HCT116 (cell line): Measurements from ENCODE around the gene PPY. TPM values are rescaled to one million over a fixed set of nuclear protein-coding genes. Genes with fewer than 3 reads are reported as not detected.

ENCODE experiments used
- ATAC-seq: fragments of 200-7000 bp; cut with Tn5 transposase; 2 replicates; pipeline ENCODE4 v1.9.1; 2020; ENCODE audit warnings: mild to moderate bottlenecking, moderate library complexity
- BruUV-seq: library from RNA; stranded (reverse); fragments of 400-500 nt; replicated peaks from 2 replicates; lab custom pipeline; 2021; lab: Mats Ljungman, UMichigan
- CTCF ChIA-PET: fragments of 300-600 bp; sonication (Branson Sonifier 250); formaldehyde crosslinking; loops from one replicate; lab custom pipeline; 2021; ENCODE audit warnings: antibody characterized with exemption; lab: Charles Lee
- POLR2A ChIA-PET: fragments of 300-600, 350-600 bp; sonication (Branson Sonifier 250); formaldehyde crosslinking; loops from one replicate; lab custom pipeline; 2021; ENCODE audit warnings: antibody characterized with exemption; lab: Charles Lee
- RAD21 ChIA-PET, 2 experiments: fragments of 300-600 bp; sonication (Branson Sonifier 250); formaldehyde crosslinking; loops; one replicate each; lab custom pipeline; 2023; ENCODE audit warnings: low total read pairs in 2 of 2; ENCODE audit not compliant: uncharacterized antibody in 2 of 2, unreplicated experiment in 2 of 2, low non-redundant PET in 1 of 2; lab: Charles Lee
- DNase-seq: peaks from one replicate; pipeline ENCODE4 v3.0.0-alpha.2; 2010; ENCODE audit warnings: low read depth, low spot score
- H2AFZ ChIP-seq: fragments of 200-600 bp; shearing (Covaris generic), sonication (generic); 2 replicates; pipeline ENCODE4 v1.6.1; 2017; ENCODE audit warnings: low read depth, mixed run types, mixed read lengths, antibody characterized with exemption, low read length; ENCODE audit not compliant: poor library complexity, severe bottlenecking
- H3K27ac ChIP-seq: 2 replicates; pipeline ENCODE4 v1.5.1; 2012; ENCODE audit warnings: low read depth, low read length
- H3K27me3 ChIP-seq: fragments of 200-600 bp; sonication (generic); 2 replicates; pipeline ENCODE4 v1.6.1; 2016; ENCODE audit warnings: mixed run types, low read length, mixed read lengths; ENCODE audit not compliant: insufficient read depth
- H3K36me3 ChIP-seq, 2 experiments: fragments of 200-500 bp in 1 of 2; fragments of 200-600 bp in 1 of 2; sonication (Bioruptor generic) in 1 of 2; sonication (generic) in 1 of 2; 2 replicates each; pipeline versions ENCODE4 v1.5.1 to v1.6.1; 2014 to 2016; ENCODE audit warnings: low read length in 2 of 2, inconsistent platforms in 1 of 2, mixed read lengths in 1 of 2, mixed run types in 1 of 2; ENCODE audit not compliant: insufficient read depth in 2 of 2, control insufficient read depth in 1 of 2
- H3K4me1 ChIP-seq, 2 experiments: fragments of 200-600 bp in 1 of 2; sonication (generic) in 1 of 2; 2 replicates each; pipeline versions ENCODE4 v1.5.1 to v1.6.1; 2012 to 2017; ENCODE audit warnings: low read length in 2 of 2, inconsistent platforms in 1 of 2, mild to moderate bottlenecking in 1 of 2, mixed read lengths in 1 of 2, mixed run types in 1 of 2, moderate library complexity in 1 of 2; ENCODE audit not compliant: insufficient read depth in 2 of 2, control insufficient read depth in 1 of 2
- H3K4me2 ChIP-seq: fragments of 200-600 bp; sonication (generic); 2 replicates; pipeline ENCODE4 v1.6.1; 2017; ENCODE audit warnings: mixed run types, low read length, mixed read lengths
- H3K4me3 ChIP-seq, 2 experiments: fragments of 200-600 bp in 1 of 2; sonication (generic) in 1 of 2; replicated peaks in 1 of 2; 2 replicates each; pipeline ENCODE4 v1.5.1; 2011 to 2016; ENCODE audit warnings: low read length in 2 of 2, control low read depth in 1 of 2, low read depth in 1 of 2, mild to moderate bottlenecking in 1 of 2, mixed read lengths in 1 of 2, mixed run types in 1 of 2
- H3K79me2 ChIP-seq: fragments of 200-600 bp; sonication (generic); 2 replicates; pipeline ENCODE4 v1.6.1; 2017; ENCODE audit warnings: mild to moderate bottlenecking, mixed run types, low read length, moderate library complexity, mixed read lengths; ENCODE audit not compliant: insufficient read depth
- H3K9ac ChIP-seq: fragments of 200-600 bp; sonication (generic); 2 replicates; pipeline ENCODE4 v1.6.1; 2016; ENCODE audit warnings: low read length, mixed read lengths
- H3K9me2 ChIP-seq: fragments of 200-600 bp; sonication (generic), shearing (Covaris generic); 2 replicates; pipeline ENCODE4 v1.6.1; 2017; ENCODE audit warnings: mixed run types, mild to moderate bottlenecking, moderate library complexity; ENCODE audit not compliant: insufficient read depth
- H3K9me3 ChIP-seq, 2 experiments: fragments of 200-500 bp in 1 of 2; fragments of 200-600 bp in 1 of 2; sonication (Bioruptor generic) in 1 of 2; sonication (generic) in 1 of 2; 2 replicates each; pipeline ENCODE4 v1.6.1; 2014 to 2017; ENCODE audit warnings: low read length in 2 of 2, mixed read lengths in 2 of 2, inconsistent platforms in 1 of 2, low read depth in 1 of 2, mild to moderate bottlenecking in 1 of 2, mixed run types in 1 of 2, moderate library complexity in 1 of 2; ENCODE audit not compliant: control insufficient read depth in 1 of 2, insufficient read depth in 1 of 2
- H4K20me1 ChIP-seq: fragments of 200-600 bp; sonication (generic), shearing (Covaris generic); 2 replicates; pipeline ENCODE4 v1.6.1; 2017; ENCODE audit warnings: mixed run types, mild to moderate bottlenecking, moderate library complexity; ENCODE audit not compliant: insufficient read depth
- ATF3 ChIP-seq: IDR thresholded peaks from 2 replicates; pipeline ENCODE4 v1.6.1; 2012
- CBX3 ChIP-seq: IDR thresholded peaks from 2 replicates; pipeline ENCODE4 v1.6.1; 2012; ENCODE audit warnings: low read depth
- CEBPB ChIP-seq: IDR thresholded peaks from 2 replicates; pipeline ENCODE4 v1.6.1; 2012; ENCODE audit warnings: low read depth
- CTCF ChIP-seq, 3 experiments: fragments of 200-600 bp in 1 of 3; sonication (generic) in 1 of 3; IDR thresholded peaks in 2 of 3; conservative IDR thresholded peaks in 1 of 3; 2 replicates each; pipeline ENCODE4 v1.5.1; 2012 to 2017; ENCODE audit warnings: low read depth in 2 of 3, low read length in 2 of 3, antibody characterized with exemption in 1 of 3, borderline replicate concordance in 1 of 3, control low read depth in 1 of 3, mild to moderate bottlenecking in 1 of 3, mixed read lengths in 1 of 3, mixed run types in 1 of 3, moderate library complexity in 1 of 3; ENCODE audit not compliant: insufficient read depth in 1 of 3
- EGR1 ChIP-seq: IDR thresholded peaks from 2 replicates; pipeline ENCODE4 v1.6.1; 2012; ENCODE audit warnings: low read depth
- EZH2 ChIP-seq: fragments of 200-600 bp; sonication (generic); IDR thresholded peaks from 2 replicates; pipeline ENCODE4 v1.6.1; 2017; ENCODE audit warnings: antibody characterized with exemption, mixed run types
- EZH2phosphoT487 ChIP-seq: fragments of 200-600 bp; IDR thresholded peaks from 2 replicates; pipeline ENCODE4 v1.6.1; 2018; ENCODE audit warnings: antibody characterized with exemption, borderline replicate concordance
- POLR2A ChIP-seq: IDR thresholded peaks from 2 replicates; pipeline ENCODE4 v1.7.0; 2011; ENCODE audit warnings: borderline replicate concordance; ENCODE audit not compliant: insufficient read depth, insufficient read length; ENCODE audit errors: extremely low read depth
- POLR2AphosphoS5 ChIP-seq: IDR thresholded peaks from 2 replicates; pipeline ENCODE4 v1.6.1; 2011; ENCODE audit warnings: mild to moderate bottlenecking, low read depth, low read length, moderate library complexity
- REST ChIP-seq: IDR thresholded peaks from 2 replicates; pipeline ENCODE4 v1.6.1; 2012; ENCODE audit warnings: low read depth
- SIN3A ChIP-seq: IDR thresholded peaks from 2 replicates; pipeline ENCODE4 v1.6.1; 2012; ENCODE audit warnings: low read depth
- SP1 ChIP-seq: IDR thresholded peaks from 2 replicates; pipeline ENCODE4 v1.6.1; 2012; ENCODE audit warnings: low read depth
- SRF ChIP-seq: IDR thresholded peaks from 2 replicates; pipeline ENCODE4 v1.6.1; 2012; ENCODE audit warnings: low read depth
- ZBTB33 ChIP-seq: IDR thresholded peaks from 2 replicates; pipeline ENCODE4 v1.6.1; 2011; ENCODE audit warnings: mild to moderate bottlenecking, low read length, moderate library complexity; ENCODE audit not compliant: insufficient replicate concordance; ENCODE audit errors: extremely low read depth
- ZFX ChIP-seq: fragments of 450-650 bp; IDR thresholded peaks from 2 replicates; pipeline ENCODE4 v1.6.1; 2017
- ZNF274 ChIP-seq: fragments of 200-500 bp; sonication (Bioruptor generic); IDR thresholded peaks from 2 replicates; pipeline ENCODE4 v1.6.1; 2014; ENCODE audit warnings: mild to moderate bottlenecking, low read depth, low read length, inconsistent platforms
- intact Hi-C: fragments of 100-400 bp; cut with micrococcal nuclease; formaldehyde crosslinking; loops from 2 replicates; pipeline ENCODE4 v1.10.0; 2022
- total RNA-seq: library from RNA; stranded (reverse); gene quantifications from one replicate; pipeline ENCODE4 v1.2.1, GENCODE V29; 2021; ENCODE audit not compliant: unreplicated experiment

Gene PPY
- total RNA-seq, 1 experiment from 2014 or later = not detected

GRCh38 chr17:43950554-43950953 is 8.3 kb upstream of the PPY start:
- no peak for ATAC-seq
- Histone ChIP-seq H3K9me2 (no peaks in the 10 kb centered on the region), H3K27ac (no peak overlapping the region), H3K9me3 (no peaks in the 10 kb centered on the region), H3K27me3 (no peaks in the 10 kb centered on the region), H4K20me1 (no peaks in the 10 kb centered on the region), H3K36me3 (no peaks in the 10 kb centered on the region), H3K9ac (no peak overlapping the region), H3K4me2 (no peak overlapping the region)
- no TSS peak for BruUV-seq
- ChIA-PET CTCF (no interaction called here), POLR2A (no interaction called here)
- intact Hi-C loops = no loop called here
- TF ChIP-seq ZNF274 (no peak), CBX3 (no peak), CEBPB (no peak), SP1 (no peak), SRF (no peak), ZBTB33 (no peak), SIN3A (no peak), ATF3 (no peak), CTCF (IDR thresholded peaks at IDR 0.05 in 2 of 3, conservative IDR thresholded peaks at IDR 0.05 in 1 of 3; ENCODE audit: borderline replicate concordance in 1 of 3, insufficient read depth in 1 of 3, low read depth in 2 of 3, low read length in 2 of 3) (no peak), ZFX (no peak), POLR2A (no peak), POLR2AphosphoS5 (no peak), EZH2 (no peak), EZH2phosphoT487 (no peak), EGR1 (no peak), REST (no peak)
- TF ChIP-seq, all 23 proteins: peak for 0
- Histone ChIP-seq H2AFZ (no peak overlapping the region), H3K79me2 (no peaks in the 10 kb centered on the region), H3K4me3 (no peak overlapping the region), H3K4me1 (peaks cover 2 to 7% of the 10 kb centered on the region in 2 experiments; a peak in 3 of 4 replicates)
- RAD21 ChIA-PET = no interaction called here
- no peak for DNase-seq
